SK-N-SH (cell line): ENCODE measurements around the gene EXOC7. TPM values are rescaled to one million over a fixed set of nuclear protein-coding genes. Genes with fewer than 3 reads are reported as not detected.

ENCODE experiments used
- CTCF ChIA-PET: fragments of 300-600, 350-600 bp; formaldehyde crosslinking; extraction: SDS; loops from one replicate; lab custom pipeline; 2021; lab: Yijun Ruan, JAX
- POLR2A ChIA-PET: fragments of 350-600 bp; sonication (Branson Sonifier 250); formaldehyde crosslinking; extraction: SDS; loops from one replicate; lab custom pipeline; 2020; ENCODE audit warnings: antibody characterized with exemption, inconsistent platforms; lab: Yijun Ruan, JAX
- DNase-seq: peaks from one replicate; pipeline ENCODE4 v3.0.0; 2012
- H2AFZ ChIP-seq: fragments of 200-600 bp; sonication (generic); 2 replicates; pipeline ENCODE4 v1.8.1; 2016; ENCODE audit warnings: antibody characterized with exemption, mild to moderate bottlenecking, low read depth
- H3F3A ChIP-seq: fragments of 200-600 bp; sonication (generic); replicated peaks from 2 replicates; pipeline ENCODE3; 2016; ENCODE audit warnings: antibody characterized with exemption, mild to moderate bottlenecking; ENCODE audit not compliant: insufficient read depth
- H3K27ac ChIP-seq, 2 experiments: fragments of 200-500 bp in 1 of 2; fragments of 200-600 bp in 1 of 2; sonication (Bioruptor generic) in 1 of 2; sonication (generic), shearing (Covaris generic) in 1 of 2; 2 replicates each; pipeline versions ENCODE4 v1.5.1 to v1.6.1; 2014 to 2016; ENCODE audit warnings: low read depth in 2 of 2, inconsistent platforms in 1 of 2, low read length in 1 of 2, mild to moderate bottlenecking in 1 of 2, mixed read lengths in 1 of 2
- H3K27me3 ChIP-seq: fragments of 200-600 bp; sonication (generic), shearing (Covaris generic); 2 replicates; pipeline ENCODE4 v1.6.1; 2016; ENCODE audit warnings: mixed run types; ENCODE audit not compliant: insufficient read depth
- H3K36me3 ChIP-seq, 2 experiments: fragments of 200-500 bp in 1 of 2; fragments of 200-600 bp in 1 of 2; sonication (Bioruptor generic) in 1 of 2; sonication (generic) in 1 of 2; replicated peaks in 1 of 2; 2 replicates each; pipeline versions ENCODE3 to v1.5.1; 2014 to 2016; ENCODE audit warnings: low read length in 1 of 2, mild to moderate bottlenecking in 1 of 2; ENCODE audit not compliant: insufficient read depth in 2 of 2, control insufficient read depth in 1 of 2
- H3K4me1 ChIP-seq, 2 experiments: fragments of 200-500 bp in 1 of 2; fragments of 200-600 bp in 1 of 2; sonication (Bioruptor generic) in 1 of 2; sonication (generic), shearing (Covaris generic) in 1 of 2; 2 replicates each; pipeline versions ENCODE4 v1.5.1 to v1.6.1; 2014 to 2016; ENCODE audit warnings: low read depth in 1 of 2, low read length in 1 of 2, mixed run types in 1 of 2; ENCODE audit not compliant: insufficient read depth in 2 of 2, control insufficient read depth in 1 of 2
- H3K4me2 ChIP-seq: fragments of 200-600 bp; sonication (generic), shearing (Covaris generic); 2 replicates; pipeline ENCODE4 v1.6.1; 2017; ENCODE audit warnings: mixed run types
- H3K4me3 ChIP-seq, 2 experiments: fragments of 200-500 bp in 1 of 2; fragments of 200-600 bp in 1 of 2; sonication (Bioruptor generic) in 1 of 2; sonication (generic), shearing (Covaris generic) in 1 of 2; 2 replicates each; pipeline versions ENCODE4 v1.5.1 to v1.8.1; 2014 to 2016; ENCODE audit warnings: low read depth in 2 of 2, inconsistent platforms in 1 of 2, low read length in 1 of 2, mild to moderate bottlenecking in 1 of 2, mixed read lengths in 1 of 2, moderate library complexity in 1 of 2
- H3K79me2 ChIP-seq: fragments of 200-600 bp; sonication (generic); 2 replicates; pipeline ENCODE4 v1.8.1; 2017; ENCODE audit warnings: mild to moderate bottlenecking; ENCODE audit not compliant: insufficient read depth
- H3K9ac ChIP-seq: fragments of 200-600 bp; sonication (generic); 2 replicates; pipeline ENCODE4 v1.6.1; 2017; ENCODE audit warnings: mixed run types
- H3K9me2 ChIP-seq: fragments of 200-600 bp; sonication (generic); 2 replicates; pipeline ENCODE4 v1.6.1; 2017; ENCODE audit warnings: mixed run types
- H3K9me3 ChIP-seq: fragments of 200-600 bp; sonication (generic); 2 replicates; pipeline ENCODE4 v1.6.1; 2017; ENCODE audit warnings: mixed run types, mild to moderate bottlenecking, moderate library complexity
- H4K20me1 ChIP-seq: fragments of 200-600 bp; sonication (generic); 2 replicates; pipeline ENCODE4 v1.6.1; 2017; ENCODE audit warnings: mild to moderate bottlenecking, mixed run types; ENCODE audit not compliant: insufficient read depth
- CTCF ChIP-seq: fragments of 200-600 bp; sonication (generic); IDR thresholded peaks from 2 replicates; pipeline ENCODE4 v1.6.1; 2017; ENCODE audit warnings: antibody characterized with exemption, mild to moderate bottlenecking, moderate library complexity
- FOSL2 ChIP-seq: IDR thresholded peaks from 2 replicates; pipeline ENCODE4 v1.4.0; 2012; ENCODE audit warnings: low read depth, mild to moderate bottlenecking, moderate library complexity, borderline replicate concordance
- PBX3 ChIP-seq: IDR thresholded peaks from 2 replicates; pipeline ENCODE4; 2012
- RCOR1 ChIP-seq: fragments of 150-350 bp; IDR thresholded peaks from 2 replicates; pipeline ENCODE4 v1.6.1; 2017; ENCODE audit warnings: antibody characterized with exemption, low read length
- TCF12 ChIP-seq: IDR thresholded peaks from 2 replicates; pipeline ENCODE4 v1.4.0; 2012
- TEAD4 ChIP-seq: IDR thresholded peaks from 2 replicates; pipeline ENCODE4 v1.4.0; 2012; ENCODE audit warnings: mild to moderate bottlenecking, borderline replicate concordance; ENCODE audit not compliant: insufficient read depth
- ZBTB33 ChIP-seq: IDR thresholded peaks from 2 replicates; pipeline ENCODE4 v1.4.0; 2012; ENCODE audit warnings: low read depth, borderline replicate concordance
- WGBS: methylation state at CpG from one replicate; pipeline ENCODE4 v1.1.6; 2017; ENCODE audit warnings: low lambda C conversion rate; 5-methylcytosine and 5-hydroxymethylcytosine counted together
- polyA plus RNA-seq, 3 experiments: library from polyadenylated mRNA; depleted of rRNA; stranded (reverse); fragments of >200 nt; gene quantifications; 2 replicates each; pipeline ENCODE4 v1.2.3, GENCODE V29; 2012

Gene EXOC7
- polyA plus RNA-seq, 1 of the 3 experiments (the other 2 are of a cell fraction): 129 TPM

GRCh38 chr17:76049239-76049638, 54.3 kb downstream of the EXOC7 start:
- 86% methylated on average over 3 of the region's 3 CpGs for WGBS
- Histone ChIP-seq H3K9ac (no peak overlapping the region), H3K27me3 (no peaks in the 10 kb centered on the region), H3K9me2 (no peaks in the 10 kb centered on the region), H3K4me1 (no peaks in the 10 kb centered on the region), H3F3A (peaks cover 13% of the 10 kb centered on the region), H3K27ac (peak overlapping the region in 1 of 2 experiments; percentile 42; a peak in 2 of 4 replicates), H3K79me2 (peaks cover 22% of the 10 kb centered on the region; the same call in 1 of the 2 replicates), H3K4me3 (no peak overlapping the region), H3K9me3 (no peaks in the 10 kb centered on the region), H4K20me1 (no peaks in the 10 kb centered on the region), H3K4me2 (no peak overlapping the region), H2AFZ (no peak overlapping the region), H3K36me3 (peaks cover 73 to 83% of the 10 kb centered on the region in 2 experiments)
- no peak for DNase-seq
- ChIA-PET CTCF (interaction anchor here (0.9 to 1.6 kb wide), 3 partner anchors 35 to 204 kb away, joined by 3 to 7 read pairs (median 4); no protein-coding TSS in a partner anchor), POLR2A (no interaction called here)
- no peak for TF ChIP-seq CTCF
- no peak for TF ChIP-seq FOSL2

GRCh38 chr17:76048711-76049110, 54.9 kb downstream of the EXOC7 start:
- Histone ChIP-seq H3K9me2 (no peaks in the 10 kb centered on the region), H3K79me2 (peaks cover 17% of the 10 kb centered on the region; the same call in 1 of the 2 replicates), H3K36me3 (peaks cover 74 to 85% of the 10 kb centered on the region in 2 experiments), H2AFZ (no peak overlapping the region), H3K4me2 (no peak overlapping the region), H3K27me3 (no peaks in the 10 kb centered on the region), H4K20me1 (no peaks in the 10 kb centered on the region), H3F3A (peaks cover 13% of the 10 kb centered on the region), H3K4me3 (no peak overlapping the region), H3K4me1 (no peaks in the 10 kb centered on the region), H3K27ac (peak overlapping the region in 1 of 2 experiments; percentile 42; a peak in 2 of 4 replicates), H3K9me3 (no peaks in the 10 kb centered on the region), H3K9ac (no peak overlapping the region)
- POLR2A ChIA-PET: no interaction called here
- no peak for DNase-seq
- WGBS: 62% methylated on average over 9 of the region's 9 CpGs
- TF ChIP-seq RCOR1: no peak
- peak; percentile 47; the same call in 1 of the 2 replicates for TF ChIP-seq TCF12
- peak; percentile 59 for TF ChIP-seq PBX3
- TF ChIP-seq TEAD4: peak; percentile 48; the same call in 1 of the 2 replicates
- 0 out of 2 replicates have a peak, but pooled peaks have one; percentile 23 for TF ChIP-seq ZBTB33
- TF ChIP-seq FOSL2: peak; percentile 14; the same call in 1 of the 2 replicates
- CTCF ChIA-PET: interaction anchor here (0.9 to 1.6 kb wide), 2 partner anchors 34 to 43 kb away, joined by 4 to 7 read pairs; no protein-coding TSS in a partner anchor
